ENCODE results near the gene DDR1.
"Not testable (repeated sequence)": the region's sequence is repeated elsewhere in the genome, so short reads cannot be mapped to it uniquely, and the experiment has no call there.

Gene DDR1

GRCh38 chr6:30873137-30873640 is 11.1 kb upstream of the DDR1 start:
- in situ Hi-C loops (cut with HindIII; ENCODE audit: low sequenced_read_pairs) = no loop called here
- no peak for DNase-seq (ENCODE audit: low read depth)
- TF ChIP-seq CTCF (IDR thresholded peaks at IDR 0.05; ENCODE audit: low read depth, low read length, missing control alignments) = no peak
- H3K4me3 ChIP-seq (ENCODE audit: low read depth, low read length) = no peak overlapping the region

DNA sequence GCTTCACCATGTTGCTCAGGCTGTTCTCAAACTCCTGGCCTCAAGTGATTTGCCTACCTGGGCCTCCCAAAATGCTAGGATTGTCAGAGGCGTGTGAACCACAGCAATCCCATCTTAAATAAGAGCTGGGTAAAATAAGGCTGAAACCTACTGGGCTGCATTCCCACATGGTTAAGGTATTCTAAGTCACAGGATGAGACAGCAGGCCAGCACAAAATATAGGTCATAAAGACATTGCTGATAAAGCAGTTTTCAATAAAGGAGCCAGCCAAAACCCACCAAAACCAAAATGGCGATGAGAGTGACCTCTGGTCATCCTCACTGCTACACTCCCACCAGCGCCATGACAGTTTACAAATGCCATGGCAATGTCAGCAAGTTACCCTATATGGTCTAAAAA is 10.5 kb upstream of the DDR1 start:
- in situ Hi-C loops (cut with HindIII; ENCODE audit: low sequenced_read_pairs); DNase-seq (ENCODE audit: low read depth); H3K4me3 ChIP-seq (ENCODE audit: low read depth, low read length): not testable (repeated sequence)

GRCh38 chr6:30875244-30876038 is 8.9 kb upstream of the DDR1 start:
- in situ Hi-C loops (cut with HindIII; ENCODE audit: low sequenced_read_pairs) = no loop called here
- DNase-seq (ENCODE audit: low read depth) = no peak
- no peak for TF ChIP-seq CTCF (IDR thresholded peaks at IDR 0.05; ENCODE audit: low read depth, low read length, missing control alignments)
- no peak overlapping the region for H3K4me3 ChIP-seq (ENCODE audit: low read depth, low read length)

- no peak overlapping the region for H3K4me3 ChIP-seq (ENCODE audit: low read depth, low read length)
- DNase-seq (ENCODE audit: low read depth) = peak; percentile 80
- in situ Hi-C loops (cut with HindIII; ENCODE audit: low sequenced_read_pairs) = no loop called here
- no peak for TF ChIP-seq CTCF (IDR thresholded peaks at IDR 0.05; ENCODE audit: low read depth, low read length, missing control alignments)
These were observed 8.1 kb upstream of the DDR1 start for GRCh38 chr6:30876039-30876730.

- peak; percentile 91 for TF ChIP-seq CTCF (IDR thresholded peaks at IDR 0.05; ENCODE audit: low read depth, low read length, missing control alignments)
- no peak overlapping the region for H3K4me3 ChIP-seq (ENCODE audit: low read depth, low read length)
- peak; percentile 84 for DNase-seq (ENCODE audit: low read depth)
- in situ Hi-C loops (cut with HindIII; ENCODE audit: low sequenced_read_pairs) = no loop called here
These were observed 6.7 kb upstream of the DDR1 start for GRCh38 chr6:30877419-30878262.

- no peak overlapping the region for H3K4me3 ChIP-seq (ENCODE audit: low read depth, low read length)
- in situ Hi-C loops (cut with HindIII; ENCODE audit: low sequenced_read_pairs) = no loop called here
- no peak for DNase-seq (ENCODE audit: low read depth)
- no peak for TF ChIP-seq CTCF (IDR thresholded peaks at IDR 0.05; ENCODE audit: low read depth, low read length, missing control alignments)
These were observed 4.5 kb upstream of the DDR1 start for GRCh38 chr6:30879684-30880427.

Data from astrocyte of the cerebellum (primary cell).